H1 (cell line): ENCODE data around the gene KANSL3. TPM values are rescaled to one million over a fixed set of nuclear protein-coding genes. Genes with fewer than 3 reads are reported as not detected.

Experiments used
- CTCF ChIA-PET: fragments of 300-600 bp; sonication (Branson Sonifier 250); formaldehyde crosslinking; loops from one replicate; lab custom pipeline; 2021; ENCODE audit not compliant: partially characterized antibody; lab: Charles Lee
- POLR2A ChIA-PET: fragments of 300-600 bp; sonication (Branson Sonifier 250); formaldehyde crosslinking; loops from one replicate; lab custom pipeline; 2021; ENCODE audit warnings: inconsistent platforms; ENCODE audit not compliant: partially characterized antibody; lab: Charles Lee
- DNase-seq, 2 experiments: peaks; one replicate each; pipeline versions ENCODE4 v3.0.0 to v3.0.0-alpha.2; 2010 to 2022; ENCODE audit warnings: low spot score in 2 of 2, low read depth in 1 of 2, mixed read lengths in 1 of 2
- FAIRE-seq: peaks from 2 replicates; lab custom pipeline; 2011; peaks lifted over from hg19 to GRCh38; lab: Jason Lieb, UNC
- H2AFZ ChIP-seq: 2 replicates; pipeline ENCODE4 v1.8.1; 2012; ENCODE audit warnings: low read length, inconsistent platforms
- H2AK5ac ChIP-seq: 2 replicates; pipeline ENCODE4 v1.6.1; 2013; ENCODE audit warnings: low read depth, low read length
- H2BK120ac ChIP-seq: replicated peaks from 2 replicates; pipeline ENCODE3; 2013; ENCODE audit warnings: low read depth, low read length, inconsistent platforms
- H2BK12ac ChIP-seq: 2 replicates; pipeline ENCODE4 v1.6.1; 2013; ENCODE audit warnings: low read depth, low read length
- H2BK15ac ChIP-seq: 2 replicates; pipeline ENCODE4 v1.6.1; 2013; ENCODE audit warnings: low read length
- H2BK20ac ChIP-seq: 2 replicates; pipeline ENCODE4 v1.6.1; 2013; ENCODE audit warnings: low read length
- H2BK5ac ChIP-seq: 2 replicates; pipeline ENCODE4 v1.6.1; 2013; ENCODE audit warnings: low read depth, low read length
- H3K14ac ChIP-seq: 2 replicates; pipeline ENCODE4 v1.6.1; 2013; ENCODE audit warnings: inconsistent platforms; ENCODE audit not compliant: insufficient read length
- H3K18ac ChIP-seq: 2 replicates; pipeline ENCODE4 v1.6.1; 2013; ENCODE audit warnings: low read length; ENCODE audit errors: extremely low read depth
- H3K23ac ChIP-seq: 2 replicates; pipeline ENCODE4 v1.6.1; 2013; ENCODE audit warnings: inconsistent platforms; ENCODE audit not compliant: insufficient read length
- H3K23me2 ChIP-seq: 2 replicates; pipeline ENCODE4 v1.6.1; 2013; ENCODE audit warnings: low read depth, low read length
- H3K27ac ChIP-seq: 2 replicates; pipeline ENCODE4 v1.6.1; 2011; ENCODE audit warnings: low read depth, low read length, inconsistent platforms
- H3K27me3 ChIP-seq, 4 experiments: replicated peaks in 1 of 4; 1 replicate in 1 of 4; 2 replicates in 3 of 4; pipeline versions ENCODE4 v1.6.1 to v1.8.1; 2011 to 2013; ENCODE audit warnings: low read length in 3 of 4, mild to moderate bottlenecking in 3 of 4, inconsistent platforms in 2 of 4, mixed read lengths in 2 of 4, moderate library complexity in 1 of 4; ENCODE audit not compliant: control insufficient read depth in 3 of 4, insufficient read depth in 3 of 4; ENCODE audit errors: extremely low read depth in 1 of 4
- H3K36me3 ChIP-seq, 4 experiments: 2 replicates each; pipeline versions ENCODE4 v1.6.1 to v1.8.1; 2011 to 2013; ENCODE audit warnings: mild to moderate bottlenecking in 4 of 4, low read length in 3 of 4, moderate library complexity in 2 of 4, control low read depth in 1 of 4, inconsistent platforms in 1 of 4; ENCODE audit not compliant: insufficient read depth in 4 of 4, control insufficient read depth in 2 of 4
- H3K4ac ChIP-seq: replicated peaks from 2 replicates; pipeline ENCODE3; 2013; ENCODE audit warnings: low read length, low read depth, mixed read lengths, inconsistent platforms; ENCODE audit not compliant: insufficient read length
- H3K4me1 ChIP-seq, 4 experiments: replicated peaks in 1 of 4; 1 replicate in 1 of 4; 2 replicates in 3 of 4; pipeline versions ENCODE4 v1.6.1 to v1.8.1; 2011 to 2013; ENCODE audit warnings: low read length in 3 of 4, inconsistent platforms in 2 of 4, mixed read lengths in 1 of 4; ENCODE audit not compliant: insufficient read depth in 4 of 4, control insufficient read depth in 3 of 4
- H3K4me2 ChIP-seq, 2 experiments: 2 replicates each; pipeline versions ENCODE4 v1.6.1 to v1.8.1; 2011 to 2013; ENCODE audit warnings: low read depth in 2 of 2, low read length in 2 of 2, control low read depth in 1 of 2, inconsistent platforms in 1 of 2, mild to moderate bottlenecking in 1 of 2; ENCODE audit not compliant: insufficient read depth in 1 of 2
- H3K4me3 ChIP-seq, 4 experiments: fragments of 200-600, 300-600 bp in 1 of 4; sonication (generic), shearing (Covaris generic), sonication (Bioruptor Twin) in 1 of 4; 2 replicates each; pipeline versions ENCODE4 v1.5.1 to v1.8.1; 2011 to 2016; ENCODE audit warnings: low read length in 4 of 4, low read depth in 3 of 4, control low read depth in 2 of 4, inconsistent platforms in 2 of 4, mild to moderate bottlenecking in 2 of 4, mixed read lengths in 1 of 4, moderate library complexity in 1 of 4; ENCODE audit not compliant: insufficient read depth in 2 of 4; ENCODE audit errors: extremely low read depth in 1 of 4
- H3K56ac ChIP-seq: replicated peaks from 2 replicates; pipeline ENCODE3; 2013; ENCODE audit warnings: low read depth, mild to moderate bottlenecking, mixed read lengths, low read length, inconsistent platforms; ENCODE audit not compliant: insufficient read length
- H3K79me1 ChIP-seq: 2 replicates; pipeline ENCODE4 v1.6.1; 2013; ENCODE audit warnings: low read depth, low read length, control low read depth
- H3K79me2 ChIP-seq, 2 experiments: 2 replicates each; pipeline versions ENCODE4 v1.6.1 to v1.8.1; 2012 to 2013; ENCODE audit warnings: low read length in 2 of 2, mild to moderate bottlenecking in 2 of 2, inconsistent platforms in 1 of 2; ENCODE audit not compliant: insufficient read depth in 2 of 2, control insufficient read depth in 1 of 2
- H3K9ac ChIP-seq, 4 experiments: replicated peaks in 1 of 4; 1 replicate in 1 of 4; 2 replicates in 3 of 4; pipeline versions ENCODE4 v1.6.1 to v1.8.1; 2011 to 2013; ENCODE audit warnings: low read depth in 3 of 4, low read length in 3 of 4, control low read depth in 2 of 4, mild to moderate bottlenecking in 2 of 4, moderate library complexity in 2 of 4, inconsistent platforms in 1 of 4; ENCODE audit errors: extremely low read depth in 1 of 4
- H3K9me3 ChIP-seq, 2 experiments: 2 replicates each; pipeline versions ENCODE4 v1.6.1 to v1.8.1; 2012 to 2013; ENCODE audit warnings: mild to moderate bottlenecking in 2 of 2, moderate library complexity in 2 of 2, control low read depth in 1 of 2, inconsistent platforms in 1 of 2, low read depth in 1 of 2, low read length in 1 of 2, mixed read lengths in 1 of 2; ENCODE audit not compliant: insufficient read depth in 2 of 2
- H4K20me1 ChIP-seq, 2 experiments: replicated peaks in 1 of 2; 2 replicates each; pipeline versions ENCODE3 to v1.8.1; 2011 to 2013; ENCODE audit warnings: inconsistent platforms in 2 of 2, low read length in 2 of 2, mild to moderate bottlenecking in 1 of 2; ENCODE audit not compliant: insufficient read depth in 2 of 2, control insufficient read depth in 1 of 2
- H4K5ac ChIP-seq: 2 replicates; pipeline ENCODE4 v1.6.1; 2013; ENCODE audit warnings: low read length, low read depth, mixed read lengths, inconsistent platforms; ENCODE audit not compliant: insufficient read length
- H4K8ac ChIP-seq: 2 replicates; pipeline ENCODE4 v1.8.0; 2013; ENCODE audit warnings: mild to moderate bottlenecking, moderate library complexity, low read length, inconsistent platforms; ENCODE audit not compliant: insufficient read depth; ENCODE audit errors: extremely low read depth
- H4K91ac ChIP-seq: replicated peaks from 2 replicates; pipeline ENCODE3; 2013; ENCODE audit warnings: low read length, mixed read lengths, inconsistent platforms; ENCODE audit not compliant: insufficient read length
- CEBPB ChIP-seq: IDR thresholded peaks from 2 replicates; pipeline ENCODE4 v1.6.1; 2012; ENCODE audit warnings: low read depth, low read length
- EP300 ChIP-seq, 2 experiments: IDR thresholded peaks; 1 replicate in 1 of 2; 2 replicates in 1 of 2; pipeline ENCODE4 v1.6.1; 2011 to 2012; ENCODE audit warnings: low read depth in 2 of 2, low read length in 2 of 2, mild to moderate bottlenecking in 2 of 2, borderline replicate concordance in 1 of 2, inconsistent platforms in 1 of 2, moderate library complexity in 1 of 2
- FOSL1 ChIP-seq: IDR thresholded peaks from 2 replicates; pipeline ENCODE4 v1.6.1; 2011; ENCODE audit warnings: mild to moderate bottlenecking, low read depth, low read length, moderate library complexity; ENCODE audit not compliant: insufficient read depth
- KDM1A ChIP-seq: fragments of 200-600, 300-600 bp; sonication (generic); IDR thresholded peaks from 2 replicates; pipeline ENCODE4 v1.7.1; 2016; ENCODE audit warnings: mild to moderate bottlenecking, low read length, borderline replicate concordance
- MAFK ChIP-seq: IDR thresholded peaks from 2 replicates; pipeline ENCODE4 v1.6.1; 2012; ENCODE audit warnings: low read depth, mild to moderate bottlenecking, improper control_type of control experiment, low read length
- POLR2AphosphoS5 ChIP-seq: IDR thresholded peaks from 2 replicates; pipeline ENCODE4 v1.6.1; 2011; ENCODE audit warnings: low read depth, low read length
- POU5F1 ChIP-seq: IDR thresholded peaks from 2 replicates; pipeline ENCODE4 v1.6.1; 2011; ENCODE audit warnings: low read depth, mild to moderate bottlenecking, low read length, moderate library complexity
- RFX5 ChIP-seq: IDR thresholded peaks from 2 replicates; pipeline ENCODE4 v1.6.1; 2011; ENCODE audit warnings: low read depth, low read length, improper control_type of control experiment, borderline replicate concordance
- SAP30 ChIP-seq: fragments of 300-600 bp; sonication (generic); IDR thresholded peaks from 2 replicates; pipeline ENCODE4 v1.7.1; 2012; ENCODE audit warnings: low read length, moderate library complexity, mild to moderate bottlenecking, inconsistent platforms; ENCODE audit not compliant: insufficient read depth, insufficient replicate concordance
- USF2 ChIP-seq: IDR thresholded peaks from 2 replicates; pipeline ENCODE4 v1.6.1; 2011; ENCODE audit warnings: low read length, improper control_type of control experiment
- WGBS, 2 experiments: shearing (Covaris generic) in 1 of 2; methylation state at CpG; one replicate each; pipeline versions ENCODE4 v1.1.6 to v1.1.7; 2013 to 2015; ENCODE audit warnings: low lambda C conversion rate in 2 of 2, mixed read lengths in 2 of 2, inconsistent platforms in 1 of 2, low coverage in 1 of 2, missing lambda C conversion rate in 1 of 2; ENCODE audit not compliant: insufficient replicate concordance in 2 of 2, insufficient coverage in 1 of 2, insufficient read length in 1 of 2; ENCODE audit errors: extremely low coverage in 1 of 2, missing lambda C conversion rate in 1 of 2; 5-methylcytosine and 5-hydroxymethylcytosine counted together
- polyA plus RNA-seq, 7 experiments: library from polyadenylated mRNA; depleted of rRNA in 3 of 7; stranded (reverse) in 5 of 7; unstranded in 2 of 7; fragments of >200 nt in 5 of 7; fragments of 200-250 nt in 2 of 7; gene quantifications; 1 replicate in 5 of 7; 2 replicates in 1 of 7; 4 replicates in 1 of 7; pipeline versions ENCODE4 v1.2.1 to v1.2.3, GENCODE V29; 2011 to 2013; ENCODE audit warnings: missing spikeins in 2 of 7, mixed read lengths in 2 of 7
- total RNA-seq: library from RNA; stranded (reverse); fragmentation: NEBNext Ultra II Directional; extraction: Animal tissue kit (Norgen Biotek cat#: 25700); gene quantifications from 2 replicates; pipeline ENCODE4 v1.2.1, GENCODE V29; 2021

KANSL3 gene
- total and polyA plus RNA-seq, 2 of the 8 experiments (the other 6 are each of a cell fraction or from before 2014, with no cell fraction given): 19.8 to 31.4 TPM

- Histone ChIP-seq H3K23me2 (no peaks in the 10 kb centered on the region), H2BK20ac (no peak overlapping the region), H4K5ac (no peak overlapping the region), H2BK15ac (no peak overlapping the region), H2AFZ (no peak overlapping the region), H3K4ac (no peak overlapping the region), H4K8ac (no peak overlapping the region; the same call in 1 of the 2 replicates), H3K27ac (no peak overlapping the region), H3K36me3 (no peaks in the 10 kb centered on the region), H3K56ac (no peak overlapping the region), H3K4me1 (peaks cover 0 to 14% (median 4%) of the 10 kb centered on the region in 4 experiments; a peak in 4 of 7 replicates), H3K9ac (no peak overlapping the region), H4K20me1 (peaks cover 0 to 2% of the 10 kb centered on the region in 2 experiments), H4K91ac (no peak overlapping the region), H2AK5ac (no peak overlapping the region), H3K14ac (no peak overlapping the region), H3K79me1 (no peaks in the 10 kb centered on the region), H3K9me3 (no peaks in the 10 kb centered on the region), H3K27me3 (peaks cover 0 to 2% (median 0%) of the 10 kb centered on the region in 4 experiments; a peak in 3 of 7 replicates), H3K4me2 (no peak overlapping the region), H3K23ac (no peak overlapping the region), H3K18ac (no peak overlapping the region), H3K79me2 (no peaks in the 10 kb centered on the region), H2BK120ac (no peak overlapping the region), H2BK5ac (no peak overlapping the region), H2BK12ac (peak overlapping the region; percentile 3; the same call in 1 of the 2 replicates), H3K4me3 (no peak overlapping the region)
- 91% methylated on average over 12 of the region's 16 CpGs; no CpG with 5 or more reads in 1 of the 2 experiments for WGBS, 2 experiments
- CTCF ChIA-PET: interaction anchor here (0.8 to 13.1 kb wide), 29 partner anchors 8 to 268 kb away, joined by 3 to 361 read pairs (median 4); partner anchors contain the start of genes ARID5A and KANSL3
- FAIRE-seq (no peak), DNase-seq (no peak)
- POLR2A ChIA-PET: interaction anchor here (0.6 to 1.0 kb wide), 2 partner anchors 27 to 102 kb away, joined by 3 read pairs; no protein-coding TSS in a partner anchor
- TF ChIP-seq KDM1A (no peak), RFX5 (no peak), MAFK (no peak), EP300 (IDR thresholded peaks at IDR 0.05; ENCODE audit: borderline replicate concordance in 1 of 2, low read depth in 2 of 2, low read length in 2 of 2) (no peak), CEBPB (no peak), USF2 (no peak), FOSL1 (no peak), POLR2AphosphoS5 (no peak), SAP30 (no peak), POU5F1 (no peak)
Observed at GRCh38 chr2:96553176-96553956, 84.7 kb downstream of the KANSL3 start.
